M059J (cell line): ENCODE data around the gene SH3BGRL. TPM values are rescaled to one million over a fixed set of nuclear protein-coding genes. Genes with fewer than 3 reads are reported as not detected.

Experiments used
- total RNA-seq: library from RNA; depleted of rRNA; stranded (reverse); fragments of >200 nt; shearing (Covaris generic); gene quantifications from 2 replicates; pipeline ENCODE4 v1.2.3, GENCODE V29; 2014; rRNA removed

Gene SH3BGRL
- total RNA-seq, 1 experiment from 2014 or later = 168 TPM

Other genes starting within 250 kb of the SH3BGRL start
- gene HMGN5, start 189 bp upstream of the SH3BGRL start, total RNA-seq = 3.1 and 3.7 TPM in 2 replicates